HG02610 (cell line): ENCODE results near the gene TDRD5.

Experiments used
- ATAC-seq: cut with Tn5 transposase; IDR thresholded peaks from one replicate; pipeline ENCODE4 v1.9.1; 2021; ENCODE audit warnings: mild to moderate bottlenecking, moderate library complexity; ENCODE audit not compliant: unreplicated experiment

Gene TDRD5

DNA sequence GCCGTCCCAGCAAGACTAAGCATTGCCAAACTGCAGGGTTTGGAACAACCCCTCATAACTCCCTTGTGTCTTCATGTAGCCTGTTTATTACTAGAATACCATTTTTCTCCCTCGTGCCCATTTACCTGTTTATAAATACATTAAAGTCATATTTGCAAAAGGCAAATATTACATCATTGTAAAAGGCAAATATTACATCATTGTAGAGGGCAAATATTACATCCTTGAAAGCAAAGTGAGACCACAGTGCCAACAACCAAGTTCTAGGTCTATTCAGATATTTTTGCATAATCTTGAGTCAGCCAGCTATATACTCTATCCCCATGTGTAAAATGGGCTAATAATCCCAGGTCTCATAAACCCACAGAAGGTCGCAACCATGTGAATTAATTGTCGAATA, 140.0 kb downstream of the TDRD5 start:
- no peak for ATAC-seq
